ENCODE data around the gene TXNDC2.

TXNDC2 gene

GRCh38 chr18:9868857-9869714, 16.7 kb upstream of the TXNDC2 start:
- H3K27ac ChIP-seq: no peak overlapping the region
- TF ChIP-seq ZFX (IDR thresholded peaks at IDR 0.05; ENCODE audit: borderline replicate concordance) (no peak), CTCF (IDR thresholded peaks at IDR 0.05) (no peak)

- TF ChIP-seq CTCF (IDR thresholded peaks at IDR 0.05) (no peak), ZFX (IDR thresholded peaks at IDR 0.05; ENCODE audit: borderline replicate concordance) (no peak)
- H3K27ac ChIP-seq: no peak overlapping the region
Measured at GRCh38 chr18:9869715-9870430, 15.9 kb upstream of the TXNDC2 start.

GRCh38 chr18:9870431-9871008, 15.3 kb upstream of the TXNDC2 start:
- no peak overlapping the region for H3K27ac ChIP-seq
- no peak for TF ChIP-seq ZFX (IDR thresholded peaks at IDR 0.05; ENCODE audit: borderline replicate concordance)
- no peak for TF ChIP-seq CTCF (IDR thresholded peaks at IDR 0.05)

GRCh38 chr18:9871244-9871746, 14.5 kb upstream of the TXNDC2 start:
- TF ChIP-seq ZFX (IDR thresholded peaks at IDR 0.05; ENCODE audit: borderline replicate concordance): no peak
- no peak for TF ChIP-seq CTCF (IDR thresholded peaks at IDR 0.05)
- no peak overlapping the region for H3K27ac ChIP-seq

- TF ChIP-seq ZFX (IDR thresholded peaks at IDR 0.05; ENCODE audit: borderline replicate concordance) (no peak), CTCF (IDR thresholded peaks at IDR 0.05) (no peak)
- no peak overlapping the region for H3K27ac ChIP-seq
Measured at GRCh38 chr18:9872823-9873222, 12.9 kb upstream of the TXNDC2 start.

- no peak overlapping the region for H3K27ac ChIP-seq
- TF ChIP-seq ZFX (IDR thresholded peaks at IDR 0.05; ENCODE audit: borderline replicate concordance) (no peak), CTCF (IDR thresholded peaks at IDR 0.05) (no peak)
Measured at GRCh38 chr18:9874728-9875127, 11.0 kb upstream of the TXNDC2 start.
